ENCODE results near the gene KRTAP2-2. TPM values are rescaled to one million over a fixed set of nuclear protein-coding genes. Genes with fewer than 3 reads are reported as not detected.

The KRTAP2-2 gene
- total RNA-seq, 1 donor from 2014 or later: not detected

DNA sequence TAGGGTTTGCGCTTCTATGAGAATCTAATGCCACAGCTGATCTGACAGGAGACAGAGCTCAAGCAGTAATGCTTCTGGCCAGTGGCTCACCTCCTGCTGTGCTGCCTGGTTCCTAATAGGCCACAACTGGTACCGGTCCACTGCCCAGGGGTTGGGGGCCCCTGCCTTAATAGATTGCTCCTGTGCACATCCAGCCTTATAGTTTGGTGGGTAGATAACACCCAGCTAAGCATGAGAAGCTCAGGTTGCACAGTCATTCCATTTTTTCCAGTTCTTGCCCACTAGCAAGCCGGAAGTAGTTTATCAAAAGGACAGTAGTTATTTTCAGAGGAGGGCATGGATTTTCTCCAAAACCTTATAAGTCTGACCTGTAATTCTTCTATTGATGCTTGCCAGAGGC, 35.6 kb downstream of the KRTAP2-2 start:
- H3K27me3 ChIP-seq: no peaks in the 10 kb centered on the region

DNA sequence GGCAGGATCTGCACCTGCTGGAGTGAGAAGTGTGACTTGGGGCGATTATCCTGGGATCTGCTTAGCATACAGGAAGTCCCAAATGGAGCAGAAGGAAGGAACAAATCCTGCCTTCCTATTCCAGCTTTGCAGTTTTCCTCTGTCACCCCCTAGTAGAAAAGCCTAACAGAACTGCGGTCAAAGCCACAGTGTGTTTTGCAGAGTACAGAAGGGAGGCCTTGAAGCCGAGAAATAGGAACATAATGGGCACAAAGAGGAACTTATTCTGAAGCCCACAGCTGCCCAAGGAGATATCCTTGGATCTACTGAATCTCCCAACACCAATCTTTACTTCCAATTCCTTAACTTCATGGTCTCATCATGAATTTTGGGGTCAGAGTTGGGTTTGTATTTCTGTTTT, 36.5 kb downstream of the KRTAP2-2 start:
- Histone ChIP-seq H3K27me3 (no peaks in the 10 kb centered on the region), H3K27ac (no peak overlapping the region), H3K79me2 (ENCODE audit: low read depth) (no peaks in the 10 kb centered on the region), H3K9ac (no peak overlapping the region), H3K9me3 (ENCODE audit: low read depth) (no peaks in the 10 kb centered on the region), H4K20me1 (ENCODE audit: low read depth) (no peaks in the 10 kb centered on the region), H3K4me1 (no peaks in the 10 kb centered on the region), H2AFZ (replicated peaks) (peak overlapping the region; percentile 73), H3K4me3 (no peak overlapping the region), H3K4me2 (no peak overlapping the region), H3F3A (ENCODE audit: low read depth) (no peaks in the 10 kb centered on the region), H3K36me3 (no peaks in the 10 kb centered on the region)
- H3K27me3 Mint-ChIP-seq (ENCODE audit: insufficient read depth, low read depth): no peaks in the 10 kb centered on the region
- no peaks in the 10 kb centered on the region for H3K9me3 Mint-ChIP-seq
- H3K36me3 Mint-ChIP-seq: no peaks in the 10 kb centered on the region
- H3K27ac Mint-ChIP-seq: no peak overlapping the region
- H3K4me3 Mint-ChIP-seq: no peak overlapping the region
- TF ChIP-seq, protein P1, sequence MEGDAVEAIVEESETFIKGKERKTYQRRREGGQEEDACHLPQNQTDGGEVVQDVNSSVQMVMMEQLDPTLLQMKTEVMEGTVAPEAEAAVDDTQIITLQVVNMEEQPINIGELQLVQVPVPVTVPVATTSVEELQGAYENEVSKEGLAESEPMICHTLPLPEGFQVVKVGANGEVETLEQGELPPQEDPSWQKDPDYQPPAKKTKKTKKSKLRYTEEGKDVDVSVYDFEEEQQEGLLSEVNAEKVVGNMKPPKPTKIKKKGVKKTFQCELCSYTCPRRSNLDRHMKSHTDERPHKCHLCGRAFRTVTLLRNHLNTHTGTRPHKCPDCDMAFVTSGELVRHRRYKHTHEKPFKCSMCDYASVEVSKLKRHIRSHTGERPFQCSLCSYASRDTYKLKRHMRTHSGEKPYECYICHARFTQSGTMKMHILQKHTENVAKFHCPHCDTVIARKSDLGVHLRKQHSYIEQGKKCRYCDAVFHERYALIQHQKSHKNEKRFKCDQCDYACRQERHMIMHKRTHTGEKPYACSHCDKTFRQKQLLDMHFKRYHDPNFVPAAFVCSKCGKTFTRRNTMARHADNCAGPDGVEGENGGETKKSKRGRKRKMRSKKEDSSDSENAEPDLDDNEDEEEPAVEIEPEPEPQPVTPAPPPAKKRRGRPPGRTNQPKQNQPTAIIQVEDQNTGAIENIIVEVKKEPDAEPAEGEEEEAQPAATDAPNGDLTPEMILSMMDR (IDR thresholded peaks at IDR 0.05): no peak
- TF ChIP-seq EZH2 (IDR thresholded peaks at IDR 0.05) (no peak), EZH2phosphoT487 (IDR thresholded peaks at IDR 0.05) (no peak)
- H3K4me1 Mint-ChIP-seq: no peaks in the 10 kb centered on the region
- no peak for DNase-seq (ENCODE audit: low spot score)

More for the DNA sequence above, 35.6 kb downstream of the KRTAP2-2 start:
- no peak overlapping the region for H3K4me2 ChIP-seq
- H3K4me3 ChIP-seq: no peak overlapping the region
- H3K9me3 ChIP-seq (ENCODE audit: low read depth): no peaks in the 10 kb centered on the region
- no peak overlapping the region for H3K27ac ChIP-seq
- no peaks in the 10 kb centered on the region for H4K20me1 ChIP-seq (ENCODE audit: low read depth)
- no peak overlapping the region for H2AFZ ChIP-seq (replicated peaks)
- no peaks in the 10 kb centered on the region for H3K36me3 ChIP-seq
- Mint-ChIP-seq H3K9me3 (no peaks in the 10 kb centered on the region), H3K27me3 (ENCODE audit: insufficient read depth, low read depth) (no peaks in the 10 kb centered on the region), H3K36me3 (no peaks in the 10 kb centered on the region), H3K4me1 (no peaks in the 10 kb centered on the region), H3K27ac (no peak overlapping the region), H3K4me3 (no peak overlapping the region)
- no peaks in the 10 kb centered on the region for H3K79me2 ChIP-seq (ENCODE audit: low read depth)
- no peak for DNase-seq (ENCODE audit: low spot score)
- H3K9ac ChIP-seq: no peak overlapping the region
- TF ChIP-seq EZH2 (IDR thresholded peaks at IDR 0.05): no peak
- TF ChIP-seq EZH2phosphoT487 (IDR thresholded peaks at IDR 0.05): no peak
- TF ChIP-seq, protein P1 (IDR thresholded peaks at IDR 0.05): no peak
- no peaks in the 10 kb centered on the region for H3K4me1 ChIP-seq
- H3F3A ChIP-seq (ENCODE audit: low read depth): no peaks in the 10 kb centered on the region

DNA sequence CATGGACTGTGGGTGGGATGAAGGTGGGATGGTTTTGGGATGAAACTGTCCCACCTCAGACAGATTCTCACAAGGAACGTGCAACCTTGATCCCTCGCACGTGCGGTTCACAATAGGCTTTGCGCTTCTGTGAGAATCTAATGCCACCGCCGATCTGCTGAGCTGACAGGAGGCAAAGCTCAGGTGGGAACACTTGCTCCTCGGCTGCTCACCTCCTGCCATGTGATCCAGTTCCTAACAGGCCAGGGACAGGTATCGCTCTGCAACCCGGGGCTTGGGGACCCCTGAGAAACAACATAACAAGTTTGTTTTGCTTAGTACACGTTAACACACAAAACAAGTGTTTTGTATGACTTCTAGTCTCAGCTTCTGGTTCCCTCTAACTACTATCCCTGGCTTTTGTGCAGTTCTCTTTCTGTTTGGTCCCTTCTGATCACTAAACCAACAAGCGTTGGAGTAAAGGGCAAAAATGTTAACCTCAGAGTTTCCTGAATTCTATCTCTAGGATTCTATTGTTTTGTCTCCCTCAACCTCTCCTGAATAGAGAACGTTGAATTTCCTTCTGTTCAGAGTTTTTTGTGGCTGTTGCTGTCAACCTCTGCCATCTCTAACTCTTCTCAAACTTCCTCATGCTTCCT, 38.3 kb downstream of the KRTAP2-2 start:
- no peaks in the 10 kb centered on the region for H3K36me3 ChIP-seq
- TF ChIP-seq EZH2phosphoT487 (IDR thresholded peaks at IDR 0.05) (no peak), EZH2 (IDR thresholded peaks at IDR 0.05) (no peak)
- TF ChIP-seq, protein P1 (IDR thresholded peaks at IDR 0.05): no peak
- no peaks in the 10 kb centered on the region for H3K79me2 ChIP-seq (ENCODE audit: low read depth)
- no peak overlapping the region for H3K4me3 Mint-ChIP-seq
- H3K9ac ChIP-seq: no peak overlapping the region
- no peaks in the 10 kb centered on the region for H3F3A ChIP-seq (ENCODE audit: low read depth)
- no peaks in the 10 kb centered on the region for H3K9me3 Mint-ChIP-seq
- H3K4me1 ChIP-seq: no peaks in the 10 kb centered on the region
- H3K9me3 ChIP-seq (ENCODE audit: low read depth): no peaks in the 10 kb centered on the region
- H3K4me3 ChIP-seq: no peak overlapping the region
- H3K27me3 ChIP-seq: no peaks in the 10 kb centered on the region
- no peak overlapping the region for H3K27ac Mint-ChIP-seq
- no peaks in the 10 kb centered on the region for H3K4me1 Mint-ChIP-seq
- H4K20me1 ChIP-seq (ENCODE audit: low read depth): no peaks in the 10 kb centered on the region
- H3K4me2 ChIP-seq: no peak overlapping the region
- H3K36me3 Mint-ChIP-seq: no peaks in the 10 kb centered on the region
- H3K27ac ChIP-seq: no peak overlapping the region
- peak overlapping the region; percentile 1 for H2AFZ ChIP-seq (replicated peaks)
- no peak for DNase-seq (ENCODE audit: low spot score)
- no peaks in the 10 kb centered on the region for H3K27me3 Mint-ChIP-seq (ENCODE audit: insufficient read depth, low read depth)

All from neural progenitor cell (in vitro differentiated cells).